HG03558 (cell line): ENCODE data around the gene CD96.
A peak's percentile ranks its signal among the peaks of the same experiment; 100 is the strongest.
"Not testable (repeated sequence)": the region's sequence is repeated elsewhere in the genome, so short reads cannot be mapped to it uniquely, and the experiment has no call there.

ENCODE experiments used
- ATAC-seq: cut with Tn5 transposase; IDR thresholded peaks from one replicate; pipeline ENCODE4 v1.9.1; 2021; ENCODE audit warnings: moderate number of reproducible peaks; ENCODE audit not compliant: unreplicated experiment; ENCODE audit errors: extremely low read depth

CD96 gene

GRCh38 chr3:111667170-111667569 is 125.2 kb downstream of the CD96 start:
- ATAC-seq, result no peak

DNA sequence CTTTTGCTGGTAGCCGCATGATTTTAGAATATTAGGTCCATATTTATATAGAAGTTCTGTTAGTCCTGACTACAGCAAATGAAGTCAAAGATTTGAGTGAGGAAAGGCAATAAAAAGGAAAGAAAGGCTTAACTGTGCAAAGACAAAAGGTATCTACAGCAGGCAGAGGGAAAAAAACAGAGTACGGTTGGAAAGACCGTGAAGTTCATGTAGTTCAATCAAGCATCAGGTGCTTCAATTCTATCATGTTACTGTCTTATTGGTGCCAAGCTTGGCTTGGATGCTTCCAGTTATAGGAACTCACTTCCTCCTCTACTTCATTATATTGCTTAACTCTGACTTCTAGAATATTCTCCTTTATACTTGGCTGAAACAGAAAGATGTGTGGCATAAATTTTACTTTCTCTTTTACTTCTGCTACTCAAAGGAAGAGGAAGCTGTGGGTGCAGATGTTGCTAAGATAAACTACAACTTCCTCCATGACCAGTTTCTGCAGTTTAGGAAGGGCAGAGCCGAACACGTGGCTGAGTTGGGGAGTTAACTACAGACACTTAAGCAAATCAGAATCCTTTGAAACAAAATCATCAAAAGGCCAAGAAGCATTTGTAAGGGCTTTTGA is 125.7 kb downstream of the CD96 start:
- peak; percentile 98 for ATAC-seq

DNA sequence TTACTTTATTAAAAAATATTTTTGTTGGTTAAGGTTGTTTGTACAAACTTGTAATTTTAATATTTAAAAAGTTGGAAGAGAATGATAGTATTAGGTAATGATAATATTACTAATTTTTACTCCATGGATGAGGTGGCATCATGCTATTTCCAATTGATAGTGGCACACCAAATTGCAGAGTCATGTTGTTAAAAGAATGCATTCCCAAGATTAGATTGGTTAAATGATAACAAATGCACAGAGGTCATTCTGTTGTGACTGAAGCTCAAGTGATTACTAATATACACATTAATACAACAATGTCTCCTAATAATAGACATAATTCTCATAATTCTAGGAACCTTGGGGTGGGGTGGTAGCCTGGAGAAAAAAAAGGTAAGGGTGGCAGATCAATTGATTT is 126.3 kb downstream of the CD96 start:
- ATAC-seq, result no peak

DNA sequence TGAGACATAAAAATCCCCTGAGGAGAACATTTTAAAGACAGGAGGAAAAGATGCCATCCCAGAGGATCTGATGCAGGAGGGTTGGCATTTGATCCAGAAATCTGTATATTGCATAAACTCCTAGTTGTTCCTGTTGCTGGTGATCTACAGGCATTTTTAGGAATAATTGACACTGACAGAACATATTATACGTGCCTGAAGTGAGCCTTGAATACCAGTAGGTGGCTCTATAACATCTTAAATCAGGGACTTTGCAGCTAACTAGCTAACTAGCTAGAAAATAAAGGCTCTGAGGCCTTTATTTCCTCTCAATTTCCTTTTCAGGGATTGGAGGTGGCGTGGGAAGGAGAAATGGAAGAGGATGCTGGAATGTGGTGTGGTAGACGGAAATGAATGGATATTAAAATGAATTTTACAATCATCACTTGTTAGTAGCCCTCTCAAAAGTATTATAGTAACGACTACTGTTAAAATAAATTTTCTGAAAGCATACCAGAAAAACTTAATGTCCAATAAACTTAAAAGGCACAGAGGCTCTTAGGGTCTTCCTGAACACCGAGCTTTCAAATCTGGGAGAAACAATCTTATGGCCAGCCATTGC is 127.0 kb downstream of the CD96 start:
- ATAC-seq, result peak; percentile 29

GRCh38 chr3:111669926-111670630 is 128.1 kb downstream of the CD96 start:
- ATAC-seq, result no peak

DNA sequence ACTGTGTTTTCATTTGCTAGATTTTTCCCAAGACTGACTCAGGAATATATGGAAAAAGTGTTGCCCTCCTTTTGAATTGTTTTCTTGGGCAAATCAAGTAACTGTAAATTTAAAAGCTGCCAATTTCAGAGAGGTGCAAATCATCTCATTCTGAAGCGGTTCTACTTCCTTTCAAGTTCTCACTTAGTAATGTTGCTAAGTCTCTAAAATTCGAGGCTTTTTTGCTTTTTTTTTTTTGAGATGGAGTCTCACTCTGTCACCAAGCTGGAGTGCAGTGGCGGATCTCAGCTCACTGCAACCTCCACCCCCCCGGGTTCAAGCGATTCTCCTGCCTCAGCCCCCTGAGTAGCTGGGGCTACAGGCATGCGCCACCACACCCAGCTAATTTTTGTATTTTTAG is 130.5 kb downstream of the CD96 start:
- not testable (repeated sequence) for ATAC-seq

DNA sequence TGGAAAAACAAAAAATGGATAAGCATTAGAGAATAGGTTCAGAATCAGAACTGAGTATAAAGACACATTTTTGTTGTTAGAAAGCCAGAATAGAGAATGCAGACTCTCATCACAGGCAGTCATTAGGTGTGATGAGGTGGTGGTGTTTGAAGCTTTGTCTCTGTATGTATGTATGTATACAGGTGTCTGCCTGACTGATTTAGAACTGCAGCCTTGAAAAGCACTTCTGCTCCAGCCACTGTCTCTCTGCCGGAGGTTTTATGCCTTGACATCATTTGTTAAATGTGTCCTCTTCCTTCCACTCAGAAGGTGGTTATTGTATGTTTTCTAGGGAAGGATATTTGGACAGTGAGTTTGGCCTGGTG is 133.8 kb downstream of the CD96 start:
- ATAC-seq, result no peak

DNA sequence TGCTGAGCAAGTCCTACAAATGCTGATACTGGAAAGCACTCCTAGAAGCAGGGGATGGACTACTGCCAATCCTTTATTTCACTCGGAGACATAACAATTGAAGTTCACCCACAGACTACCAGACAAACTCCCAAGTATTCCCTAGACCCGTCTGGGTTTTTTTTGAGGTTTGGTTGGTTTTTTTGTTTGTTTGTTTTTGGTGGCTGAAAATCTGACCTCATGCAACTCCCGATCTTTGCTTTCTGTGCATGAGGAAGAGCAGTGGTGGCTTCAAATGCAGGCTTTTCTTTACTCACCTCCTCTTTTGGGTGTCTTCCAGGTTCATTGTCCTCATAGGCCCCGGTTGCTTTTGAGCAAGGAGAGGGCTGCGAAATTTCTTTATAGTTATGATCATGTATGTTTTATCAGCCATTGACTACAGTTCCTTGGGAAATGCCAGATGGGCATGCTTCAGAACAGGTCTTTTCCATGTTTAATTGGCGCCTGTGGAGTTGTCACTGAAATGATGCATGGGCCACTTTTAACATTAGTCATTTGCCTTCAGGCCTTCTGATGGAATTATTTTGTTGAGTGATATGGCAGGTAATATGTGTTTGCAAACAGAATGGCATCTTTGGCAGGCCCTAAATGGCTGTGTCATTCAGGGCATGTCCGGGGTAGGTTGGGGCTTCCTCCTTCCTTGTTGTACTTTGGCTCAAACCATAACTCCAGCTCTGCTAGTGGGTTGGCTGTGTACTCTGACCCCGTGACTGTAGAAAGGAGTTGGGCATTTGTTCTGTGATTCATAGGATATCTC is 134.4 kb downstream of the CD96 start:
- ATAC-seq, result no peak

DNA sequence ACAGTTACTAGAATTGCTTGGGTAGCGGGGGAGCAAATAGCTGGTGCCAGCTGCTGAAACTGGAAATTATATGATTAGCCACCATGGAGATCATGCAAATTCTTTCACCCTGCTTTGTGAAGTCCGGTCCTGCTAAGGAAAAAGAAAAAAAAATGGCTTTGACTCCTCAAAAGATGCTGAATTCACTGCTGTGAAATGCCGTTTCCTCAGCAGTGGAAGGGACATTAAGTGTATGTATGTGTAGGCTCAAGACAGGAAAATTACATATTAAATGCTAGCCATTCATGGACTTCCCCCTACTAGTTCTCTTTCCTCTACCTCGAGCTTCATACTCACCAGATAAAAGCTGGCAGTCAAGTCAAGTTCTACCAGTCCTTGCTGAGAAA is 135.0 kb downstream of the CD96 start:
- no peak for ATAC-seq

DNA sequence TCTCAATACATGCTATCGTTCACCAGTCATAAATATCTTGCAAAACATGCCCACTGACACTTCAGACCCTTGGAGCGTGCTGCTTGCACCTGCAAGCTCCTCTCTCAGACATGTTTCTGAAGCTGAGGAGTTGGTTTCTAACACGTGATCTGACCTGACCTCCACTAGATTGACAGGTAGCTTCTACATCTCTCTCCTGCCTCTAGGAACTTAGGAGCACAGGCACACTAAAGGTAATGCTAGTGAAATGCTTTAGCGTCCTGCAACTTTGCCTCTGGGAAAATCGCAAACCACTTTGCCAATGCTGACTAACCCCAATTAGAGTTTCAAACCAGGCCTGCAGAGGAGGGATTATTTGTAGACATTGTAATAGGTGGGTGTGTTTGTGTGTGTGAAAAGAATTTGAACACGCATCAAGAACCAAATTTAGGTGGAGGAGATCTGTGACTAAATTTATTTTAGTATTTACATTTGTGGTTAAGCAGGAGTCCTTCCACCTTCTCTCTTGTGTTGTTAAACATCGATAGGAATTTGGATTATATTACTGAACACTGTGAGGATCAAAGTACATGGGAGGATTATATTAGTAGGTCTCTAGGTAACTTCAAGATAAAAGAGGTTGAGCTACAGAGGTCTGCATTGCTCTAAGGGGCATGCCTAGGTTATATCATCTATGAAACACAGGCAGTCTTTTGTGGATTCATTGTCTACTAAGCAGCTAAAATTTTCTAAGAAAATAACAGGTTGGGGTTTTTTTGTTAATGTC is 139.8 kb downstream of the CD96 start:
- no peak for ATAC-seq

- ATAC-seq, result no peak
Observed at GRCh38 chr3:111684640-111685039, 142.6 kb downstream of the CD96 start.

- ATAC-seq, result no peak
Observed at GRCh38 chr3:111688190-111688800, 146.3 kb downstream of the CD96 start.

DNA sequence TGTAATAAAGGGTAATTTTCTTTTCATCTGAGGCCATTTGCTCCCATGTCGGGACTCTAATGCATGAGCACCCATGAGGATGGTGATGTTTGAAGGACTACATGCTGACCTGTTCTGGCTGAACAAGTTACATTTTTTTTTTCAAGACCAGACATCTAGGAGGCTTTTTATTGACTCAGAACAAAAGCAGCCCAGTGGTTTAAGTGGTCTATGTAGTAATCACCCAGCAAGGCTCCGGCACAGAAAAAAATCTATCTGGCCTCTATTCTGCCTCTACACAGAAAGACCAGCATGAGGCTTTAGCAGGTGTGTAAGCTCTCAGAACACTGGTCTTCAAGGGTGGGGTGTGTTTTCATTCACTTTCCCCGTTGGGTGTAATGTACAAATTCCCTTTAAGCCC is 148.2 kb downstream of the CD96 start:
- ATAC-seq, result peak; percentile 95

DNA sequence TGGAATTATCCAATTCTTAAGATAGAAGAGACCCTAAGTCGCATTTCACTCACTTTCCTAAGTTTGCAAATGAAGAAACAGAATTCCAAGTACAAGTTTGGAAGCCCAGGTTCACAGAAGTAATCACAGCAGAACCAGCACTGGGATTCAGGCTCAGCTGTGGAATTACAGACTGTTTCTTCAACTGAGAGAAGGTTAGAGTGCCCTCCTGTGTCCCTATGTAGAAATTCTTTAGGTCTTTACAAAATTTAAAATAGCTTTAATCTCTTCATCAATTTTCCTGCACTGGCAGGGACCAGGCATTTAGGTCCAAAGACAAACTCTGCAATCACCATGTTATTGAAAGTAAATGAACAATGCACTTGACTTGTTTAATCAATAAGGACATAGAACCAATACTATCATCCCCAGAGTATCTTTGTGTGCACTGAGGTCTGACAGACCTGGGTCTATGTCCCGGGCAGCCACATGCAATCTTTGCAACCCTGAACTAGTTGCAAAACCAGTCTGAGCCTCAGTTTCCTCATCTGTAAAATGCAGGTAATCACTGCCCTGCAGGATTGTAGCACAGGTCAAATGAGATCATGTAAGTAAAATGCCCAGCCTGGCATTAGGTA is 149.4 kb downstream of the CD96 start:
- no peak for ATAC-seq

DNA sequence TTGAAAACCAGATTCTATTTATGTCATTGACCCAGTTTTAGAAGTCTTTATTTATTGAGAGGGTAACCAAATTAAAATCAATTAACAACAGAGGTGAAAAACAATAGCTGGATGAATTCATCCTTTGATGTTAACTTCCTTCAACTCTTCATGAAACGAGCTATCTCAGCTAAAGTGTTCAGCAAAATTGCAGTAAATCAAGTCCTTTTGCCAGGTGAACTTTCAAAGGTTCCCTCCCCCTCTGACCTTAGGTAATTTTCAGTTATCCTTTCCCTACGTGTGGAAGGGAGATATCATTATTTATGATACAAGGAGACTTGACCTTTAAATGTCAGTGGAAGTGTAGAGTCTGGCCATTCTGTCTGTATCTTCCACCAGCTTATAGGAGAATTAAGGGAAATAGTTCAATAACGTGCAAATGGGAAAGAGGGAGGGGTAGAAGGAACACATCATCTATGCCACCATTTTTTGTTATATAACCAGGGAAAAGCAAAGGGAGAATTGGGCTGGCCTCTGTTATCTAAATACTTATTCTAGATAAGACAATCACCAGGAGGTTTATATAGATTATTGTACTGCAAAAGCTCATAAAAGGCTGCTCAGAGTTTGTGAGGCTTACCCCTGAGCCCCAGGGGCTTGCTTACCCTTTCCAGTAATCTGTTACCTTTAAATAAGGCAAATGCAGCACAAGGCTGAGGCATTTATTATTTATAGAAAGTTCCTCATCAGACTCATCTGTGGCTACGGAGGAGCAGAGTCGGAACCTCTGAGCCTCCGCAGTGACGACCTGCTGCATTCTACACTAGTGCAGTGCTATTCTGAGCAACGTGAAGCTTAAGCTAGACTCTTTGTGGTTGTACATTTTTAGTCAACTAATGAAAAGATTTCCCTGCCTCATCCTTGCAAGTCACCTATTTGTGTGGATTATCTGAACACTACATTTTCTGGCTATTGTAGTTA is 150.9 kb downstream of the CD96 start:
- ATAC-seq, result no peak

GRCh38 chr3:111694471-111694870 is 152.5 kb downstream of the CD96 start:
- no peak for ATAC-seq

DNA sequence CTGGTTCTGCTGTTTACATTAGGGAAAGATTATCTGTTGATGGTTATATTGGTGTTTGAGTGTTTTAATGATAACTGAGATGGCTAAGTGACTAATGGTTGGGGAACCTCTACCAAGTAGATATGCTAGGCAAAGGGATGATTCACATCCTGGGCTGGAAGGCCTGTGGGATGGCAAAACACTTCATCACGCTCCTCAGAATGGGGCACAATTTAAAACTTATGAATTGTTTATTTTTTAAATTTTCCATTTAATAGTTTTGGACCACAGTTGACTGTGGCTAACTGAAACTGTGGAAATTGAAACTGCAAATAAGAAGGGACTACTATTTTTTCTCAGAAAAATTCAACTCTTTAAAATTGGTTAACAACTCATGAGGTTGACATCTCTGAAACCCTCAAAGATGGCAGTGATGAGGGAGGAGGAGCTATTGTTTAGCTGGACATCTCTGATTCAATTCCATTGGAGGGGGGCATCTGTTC is 153.7 kb downstream of the CD96 start:
- ATAC-seq, result no peak

- peak; percentile 47 for ATAC-seq
Observed at GRCh38 chr3:111700054-111700453, 158.1 kb downstream of the CD96 start.
